ENCODE results near the gene TOX2.

DNA sequence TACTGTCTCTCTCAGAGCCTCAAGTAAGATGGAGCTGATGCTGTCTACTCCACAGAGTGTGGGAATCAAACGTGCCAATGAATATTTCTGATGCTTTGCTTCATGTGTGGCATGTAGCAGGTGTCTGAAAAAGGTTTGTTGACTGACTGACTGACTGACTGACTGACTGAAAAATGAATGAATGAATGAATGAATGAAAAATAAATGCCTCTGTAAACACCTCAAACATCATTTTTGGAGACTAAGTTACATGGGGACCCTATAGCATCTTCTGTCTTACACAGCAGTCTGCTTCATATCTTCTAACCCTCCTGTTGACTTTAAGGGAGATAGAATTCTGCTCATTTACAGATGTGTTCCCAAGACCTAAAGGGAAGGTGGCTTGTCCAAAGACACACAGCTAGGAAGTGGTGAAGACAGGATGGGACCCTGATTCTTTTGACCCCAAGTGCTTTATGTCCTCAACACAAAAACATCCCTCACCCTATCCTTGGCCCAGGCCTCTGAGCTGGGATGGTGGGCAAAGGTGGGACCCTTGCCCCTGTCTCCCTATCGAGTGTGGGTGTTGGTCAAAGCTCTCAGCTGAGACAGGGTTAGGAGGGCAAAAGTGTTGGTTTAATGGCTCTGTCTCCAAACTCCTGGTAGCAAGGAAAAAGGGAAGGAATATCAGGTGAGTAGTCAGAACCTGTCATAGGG is 104.4 kb downstream of the TOX2 start:
- TF ChIP-seq, protein P1, sequence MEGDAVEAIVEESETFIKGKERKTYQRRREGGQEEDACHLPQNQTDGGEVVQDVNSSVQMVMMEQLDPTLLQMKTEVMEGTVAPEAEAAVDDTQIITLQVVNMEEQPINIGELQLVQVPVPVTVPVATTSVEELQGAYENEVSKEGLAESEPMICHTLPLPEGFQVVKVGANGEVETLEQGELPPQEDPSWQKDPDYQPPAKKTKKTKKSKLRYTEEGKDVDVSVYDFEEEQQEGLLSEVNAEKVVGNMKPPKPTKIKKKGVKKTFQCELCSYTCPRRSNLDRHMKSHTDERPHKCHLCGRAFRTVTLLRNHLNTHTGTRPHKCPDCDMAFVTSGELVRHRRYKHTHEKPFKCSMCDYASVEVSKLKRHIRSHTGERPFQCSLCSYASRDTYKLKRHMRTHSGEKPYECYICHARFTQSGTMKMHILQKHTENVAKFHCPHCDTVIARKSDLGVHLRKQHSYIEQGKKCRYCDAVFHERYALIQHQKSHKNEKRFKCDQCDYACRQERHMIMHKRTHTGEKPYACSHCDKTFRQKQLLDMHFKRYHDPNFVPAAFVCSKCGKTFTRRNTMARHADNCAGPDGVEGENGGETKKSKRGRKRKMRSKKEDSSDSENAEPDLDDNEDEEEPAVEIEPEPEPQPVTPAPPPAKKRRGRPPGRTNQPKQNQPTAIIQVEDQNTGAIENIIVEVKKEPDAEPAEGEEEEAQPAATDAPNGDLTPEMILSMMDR (IDR thresholded peaks at IDR 0.05): no peak
- TF ChIP-seq POLR2A (IDR thresholded peaks at IDR 0.05): no peak
- no peak for TF ChIP-seq POLR2AphosphoS5 (IDR thresholded peaks at IDR 0.05)
